GM12874 (cell line): Measurements from ENCODE around the gene FARS2.

Experiments used
- CTCF ChIP-seq: IDR thresholded peaks from 2 replicates; pipeline ENCODE4 v1.5.1; 2011; ENCODE audit warnings: low read depth, mild to moderate bottlenecking, control low read depth, low read length, moderate library complexity; ENCODE audit not compliant: insufficient read depth

The FARS2 gene

GRCh38 chr6:5427586-5427985, 166.3 kb downstream of the FARS2 start:
- no peak for TF ChIP-seq CTCF

DNA sequence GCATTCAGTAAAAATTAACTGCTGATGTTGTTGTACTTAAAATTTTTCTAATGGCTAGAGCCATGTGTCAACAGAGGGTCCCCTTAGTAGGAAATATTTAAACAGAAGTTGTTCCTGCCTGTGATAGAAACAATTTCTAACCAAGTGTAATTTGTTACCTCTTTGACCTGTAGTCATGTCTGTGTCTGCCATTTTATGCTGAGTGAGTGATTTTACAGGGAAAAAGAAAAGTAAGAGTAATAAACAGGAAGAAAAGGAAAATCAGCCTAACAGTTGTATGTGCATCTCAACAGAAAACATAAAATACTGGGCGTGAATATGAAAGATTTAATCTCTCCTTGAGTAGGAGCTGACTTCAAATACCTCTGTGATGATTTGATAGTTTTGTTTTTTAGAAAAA, 172.0 kb downstream of the FARS2 start:
- no peak for TF ChIP-seq CTCF

- TF ChIP-seq CTCF, result no peak
Measured at GRCh38 chr6:5435449-5435848, 174.1 kb downstream of the FARS2 start.

- TF ChIP-seq CTCF, result no peak
Measured at GRCh38 chr6:5438922-5439584, 177.7 kb downstream of the FARS2 start.

- no peak for TF ChIP-seq CTCF
Measured at GRCh38 chr6:5439749-5440148, 178.4 kb downstream of the FARS2 start.

- no peak for TF ChIP-seq CTCF
Measured at GRCh38 chr6:5442319-5442718, 181.0 kb downstream of the FARS2 start.

DNA sequence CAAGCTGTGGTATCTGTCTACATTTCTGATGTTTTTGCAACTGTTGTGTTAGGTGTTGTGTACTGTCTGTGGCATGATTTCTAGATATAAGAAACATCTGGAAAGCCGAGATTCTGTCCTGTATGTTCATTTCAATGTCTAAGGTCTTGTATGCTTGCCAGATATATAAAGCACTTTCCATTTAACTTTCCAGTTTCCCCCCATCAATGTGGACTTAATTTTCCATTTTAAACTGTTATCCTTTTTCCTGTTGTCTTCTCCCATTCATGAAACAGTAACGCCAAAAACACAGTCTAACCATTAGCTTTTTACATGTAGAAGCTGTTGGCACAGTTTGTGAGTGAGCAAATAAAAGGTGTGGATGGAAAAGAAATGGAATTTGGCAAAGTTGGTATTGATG, 181.6 kb downstream of the FARS2 start:
- TF ChIP-seq CTCF, result no peak
